H4 (cell line): ENCODE results near the gene PXDC1. TPM values are rescaled to one million over a fixed set of nuclear protein-coding genes. Genes with fewer than 3 reads are reported as not detected.

Experiments used
- total RNA-seq: library from RNA; depleted of rRNA; stranded (reverse); fragments of >200 nt; shearing (Covaris generic); gene quantifications from 2 replicates; pipeline ENCODE4 v1.2.3, GENCODE V29; 2014; rRNA removed

Gene PXDC1
- total RNA-seq, 1 experiment from 2014 or later = 13.7 TPM

Other genes starting within 250 kb of the PXDC1 start
- 3.2 and 8.4 TPM in 2 replicates for gene FAM50B, start 97.7 kb upstream of the PXDC1 start, total RNA-seq